ENCODE results near the gene C2CD3. TPM values are rescaled to one million over a fixed set of nuclear protein-coding genes. Genes with fewer than 3 reads are reported as not detected.
A peak's percentile ranks its signal among the peaks of the same experiment; 100 is the strongest.

C2CD3 gene
- total RNA-seq, 1 donor from 2014 or later = 25.2 TPM

DNA sequence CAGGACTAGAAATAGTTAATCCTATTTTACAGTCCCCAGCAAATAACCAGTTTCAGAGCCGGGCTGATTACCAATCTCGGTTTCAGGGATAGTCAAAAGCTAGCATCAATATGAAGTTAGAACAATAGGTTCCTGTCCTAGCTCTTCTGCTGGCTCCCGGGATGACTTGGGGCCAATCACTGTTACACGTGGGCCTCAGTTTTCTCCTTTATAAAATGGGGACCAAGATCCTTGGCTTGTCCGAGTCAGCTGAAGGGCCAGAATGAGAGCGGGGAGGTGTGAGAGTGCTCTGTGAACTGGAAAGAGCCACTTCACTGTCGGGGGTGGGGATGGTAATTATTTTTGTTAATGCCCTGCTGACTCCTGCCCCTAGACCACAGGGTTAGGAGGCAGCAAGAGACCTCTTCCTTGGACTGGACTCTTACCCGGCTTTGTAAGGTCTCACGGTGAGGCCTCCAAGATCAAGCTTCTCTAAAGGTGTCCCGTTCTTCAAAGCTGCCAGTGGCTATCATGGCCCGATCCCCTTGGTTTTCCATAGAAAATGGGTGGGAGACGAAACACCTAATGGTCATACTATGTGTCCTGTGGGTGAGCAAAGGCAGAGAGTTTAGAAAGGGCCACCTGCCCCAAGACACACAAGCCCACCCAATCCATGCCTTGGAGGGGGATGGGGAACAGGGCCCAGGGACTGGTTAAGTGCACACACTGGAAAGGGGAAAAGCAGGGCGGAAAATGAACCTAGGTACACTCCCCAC, 189.6 kb downstream of the C2CD3 start:
- Mint-ChIP-seq H3K9me3 (ENCODE audit: unreplicated experiment) (no peaks in the 10 kb centered on the region), H3K27ac (ENCODE audit: unreplicated experiment) (peak overlapping the region; percentile 82), H3K27me3 (ENCODE audit: unreplicated experiment) (no peaks in the 10 kb centered on the region), H3K36me3 (ENCODE audit: unreplicated experiment) (peaks cover 9% of the 10 kb centered on the region), H3K4me3 (ENCODE audit: unreplicated experiment) (peak overlapping the region; percentile 93), H3K4me1 (ENCODE audit: unreplicated experiment) (peaks cover 44% of the 10 kb centered on the region)
- no peak for DNase-seq (ENCODE audit: extremely low spot score, unreplicated experiment)
- TF ChIP-seq, protein P1, sequence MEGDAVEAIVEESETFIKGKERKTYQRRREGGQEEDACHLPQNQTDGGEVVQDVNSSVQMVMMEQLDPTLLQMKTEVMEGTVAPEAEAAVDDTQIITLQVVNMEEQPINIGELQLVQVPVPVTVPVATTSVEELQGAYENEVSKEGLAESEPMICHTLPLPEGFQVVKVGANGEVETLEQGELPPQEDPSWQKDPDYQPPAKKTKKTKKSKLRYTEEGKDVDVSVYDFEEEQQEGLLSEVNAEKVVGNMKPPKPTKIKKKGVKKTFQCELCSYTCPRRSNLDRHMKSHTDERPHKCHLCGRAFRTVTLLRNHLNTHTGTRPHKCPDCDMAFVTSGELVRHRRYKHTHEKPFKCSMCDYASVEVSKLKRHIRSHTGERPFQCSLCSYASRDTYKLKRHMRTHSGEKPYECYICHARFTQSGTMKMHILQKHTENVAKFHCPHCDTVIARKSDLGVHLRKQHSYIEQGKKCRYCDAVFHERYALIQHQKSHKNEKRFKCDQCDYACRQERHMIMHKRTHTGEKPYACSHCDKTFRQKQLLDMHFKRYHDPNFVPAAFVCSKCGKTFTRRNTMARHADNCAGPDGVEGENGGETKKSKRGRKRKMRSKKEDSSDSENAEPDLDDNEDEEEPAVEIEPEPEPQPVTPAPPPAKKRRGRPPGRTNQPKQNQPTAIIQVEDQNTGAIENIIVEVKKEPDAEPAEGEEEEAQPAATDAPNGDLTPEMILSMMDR (IDR thresholded peaks at IDR 0.05) = no peak

DNA sequence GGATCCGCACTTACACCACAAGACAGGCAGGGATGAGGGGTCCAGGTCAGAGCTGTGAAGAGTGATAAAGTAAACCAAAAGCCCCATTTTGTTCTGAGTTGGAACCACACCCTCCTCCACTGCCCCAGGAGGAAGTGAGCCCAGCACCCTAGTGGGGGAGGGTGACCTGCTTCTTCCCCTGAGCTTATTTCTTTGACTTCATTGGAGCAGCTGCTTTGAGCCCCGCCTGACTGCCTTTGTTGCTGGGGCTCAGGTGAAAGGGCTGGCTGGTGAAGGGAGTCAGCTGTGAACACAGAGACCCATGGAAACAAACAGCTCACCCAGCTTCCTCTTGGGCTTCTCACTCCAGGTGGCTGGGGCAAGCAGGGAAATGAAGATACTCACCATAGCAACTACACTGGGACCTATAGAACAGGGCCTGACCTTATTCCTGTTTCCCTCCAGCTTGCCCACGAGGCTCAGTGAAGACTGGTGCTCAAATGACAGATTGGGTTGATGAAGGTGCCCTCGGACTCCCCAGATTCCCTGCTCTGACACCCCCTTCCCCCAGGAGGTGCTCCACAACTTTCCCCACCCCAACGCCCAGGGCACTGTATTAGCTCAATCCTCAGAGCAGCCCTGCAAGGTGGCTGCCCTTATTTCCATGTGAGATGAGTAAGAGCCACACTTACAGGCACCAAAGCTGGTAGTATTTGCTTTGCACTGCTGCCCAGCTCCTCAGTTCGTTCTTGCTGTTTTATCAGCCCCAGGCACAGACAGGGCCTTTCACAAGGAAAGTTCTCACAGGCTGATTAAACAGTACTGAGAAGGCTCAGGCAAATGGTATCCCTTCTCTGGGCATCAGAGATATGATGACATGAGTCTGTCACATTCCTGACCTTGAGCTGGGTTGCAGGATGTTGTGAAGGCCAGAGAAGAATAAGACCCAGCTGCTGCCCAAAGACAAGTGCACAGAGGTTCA, 190.5 kb downstream of the C2CD3 start:
- DNase-seq (ENCODE audit: extremely low spot score, unreplicated experiment) = no peak
- H3K36me3 Mint-ChIP-seq (ENCODE audit: unreplicated experiment) = peaks cover 11% of the 10 kb centered on the region
- H3K27me3 Mint-ChIP-seq (ENCODE audit: unreplicated experiment) = no peaks in the 10 kb centered on the region
- peak overlapping the region; percentile 68 for H3K27ac Mint-ChIP-seq (ENCODE audit: unreplicated experiment)
- peaks cover 46% of the 10 kb centered on the region for H3K4me1 Mint-ChIP-seq (ENCODE audit: unreplicated experiment)
- peak overlapping the region; percentile 22 for H3K4me3 Mint-ChIP-seq (ENCODE audit: unreplicated experiment)
- H3K9me3 Mint-ChIP-seq (ENCODE audit: unreplicated experiment) = no peaks in the 10 kb centered on the region
- TF ChIP-seq, protein P1 (IDR thresholded peaks at IDR 0.05) = no peak

DNA sequence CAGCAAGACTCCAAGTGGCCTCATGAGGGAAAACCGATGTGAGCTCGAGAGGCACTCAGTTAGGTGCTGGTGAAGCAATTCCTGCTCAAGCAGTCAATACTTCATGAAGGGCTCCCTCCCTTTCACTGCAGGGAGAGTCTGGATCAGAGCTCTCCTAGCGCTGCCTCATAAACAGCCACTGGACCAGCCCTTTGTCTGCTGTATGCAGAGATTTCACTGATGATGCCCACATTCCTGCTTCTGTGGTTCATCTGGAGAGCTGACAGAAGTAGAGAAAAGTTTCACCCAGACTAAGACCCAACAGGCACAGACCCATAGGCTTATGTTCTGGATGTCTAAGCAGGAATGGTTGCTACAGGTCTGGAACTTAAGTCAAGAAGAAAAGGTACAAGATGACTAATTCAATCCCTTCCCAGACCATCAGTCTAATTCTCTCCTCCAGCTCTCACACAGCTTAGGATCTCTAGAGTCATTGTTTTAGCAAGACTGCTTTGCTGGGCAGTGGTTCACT, 192.2 kb downstream of the C2CD3 start:
- Mint-ChIP-seq H3K4me3 (ENCODE audit: unreplicated experiment) (no peak overlapping the region), H3K27me3 (ENCODE audit: unreplicated experiment) (no peaks in the 10 kb centered on the region), H3K27ac (ENCODE audit: unreplicated experiment) (peak overlapping the region; percentile 1), H3K36me3 (ENCODE audit: unreplicated experiment) (peaks cover 18% of the 10 kb centered on the region), H3K4me1 (ENCODE audit: unreplicated experiment) (peaks cover 56% of the 10 kb centered on the region), H3K9me3 (ENCODE audit: unreplicated experiment) (no peaks in the 10 kb centered on the region)
- TF ChIP-seq, protein P1 (IDR thresholded peaks at IDR 0.05) = no peak
- DNase-seq (ENCODE audit: extremely low spot score, unreplicated experiment) = no peak

DNA sequence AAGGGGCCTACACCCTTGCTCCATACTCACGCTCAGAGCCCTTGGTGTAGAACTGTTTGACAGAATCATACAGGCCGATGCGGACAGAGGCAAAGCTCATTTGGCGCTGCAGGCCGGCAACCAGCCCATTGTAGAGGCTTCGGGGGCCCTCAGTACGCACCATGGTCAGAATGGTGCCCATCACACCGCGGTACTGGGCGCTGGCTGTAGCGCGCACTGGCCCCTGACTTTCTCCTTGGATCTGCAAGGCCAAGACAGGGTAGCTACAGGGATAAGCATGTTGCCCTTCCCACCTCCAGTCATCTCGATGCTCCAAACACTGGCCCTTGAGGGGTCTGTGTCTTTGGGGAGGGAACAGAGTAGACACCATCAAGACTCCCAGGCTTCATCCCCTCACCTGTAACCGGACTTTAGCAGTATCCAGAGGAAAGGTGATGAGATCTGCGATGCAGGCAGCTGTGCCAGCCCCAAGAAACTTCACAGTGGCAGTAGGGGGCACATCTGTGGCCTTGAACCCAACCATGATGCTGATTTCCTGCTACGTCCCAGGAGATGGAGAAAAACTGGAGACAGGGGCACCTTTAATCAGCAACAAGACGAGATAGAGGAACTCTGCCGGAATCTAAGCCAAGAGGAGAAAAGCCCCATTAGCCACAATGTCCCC, 192.8 kb downstream of the C2CD3 start:
- H3K27me3 Mint-ChIP-seq (ENCODE audit: unreplicated experiment) = no peaks in the 10 kb centered on the region
- TF ChIP-seq, protein P1 (IDR thresholded peaks at IDR 0.05) = no peak
- H3K4me1 Mint-ChIP-seq (ENCODE audit: unreplicated experiment) = peaks cover 53% of the 10 kb centered on the region
- no peak for DNase-seq (ENCODE audit: extremely low spot score, unreplicated experiment)
- H3K36me3 Mint-ChIP-seq (ENCODE audit: unreplicated experiment) = peaks cover 18% of the 10 kb centered on the region
- H3K27ac Mint-ChIP-seq (ENCODE audit: unreplicated experiment) = no peak overlapping the region
- no peak overlapping the region for H3K4me3 Mint-ChIP-seq (ENCODE audit: unreplicated experiment)
- no peaks in the 10 kb centered on the region for H3K9me3 Mint-ChIP-seq (ENCODE audit: unreplicated experiment)

Data from osteocyte (in vitro differentiated cells).